A673 (cell line): Measurements from ENCODE around the gene MS4A3.

ENCODE experiments used
- EZH2 ChIP-seq: fragments of 200-600 bp; sonication (generic); IDR thresholded peaks from 2 replicates; pipeline ENCODE4 v1.6.1; 2017; ENCODE audit warnings: borderline replicate concordance, low read depth, mild to moderate bottlenecking, mixed read lengths, antibody characterized with exemption, low read length; ENCODE audit not compliant: poor library complexity, severe bottlenecking
- TF ChIP-seq, protein P1 (sequence below): fragments of 300-800, 200-600 bp; sonication (generic); conservative IDR thresholded peaks from 2 replicates; pipeline ENCODE4 v1.5.1; 2017; ENCODE audit warnings: low read depth, mild to moderate bottlenecking, antibody characterized with exemption, low read length, moderate library complexity, mixed read lengths

DNA sequence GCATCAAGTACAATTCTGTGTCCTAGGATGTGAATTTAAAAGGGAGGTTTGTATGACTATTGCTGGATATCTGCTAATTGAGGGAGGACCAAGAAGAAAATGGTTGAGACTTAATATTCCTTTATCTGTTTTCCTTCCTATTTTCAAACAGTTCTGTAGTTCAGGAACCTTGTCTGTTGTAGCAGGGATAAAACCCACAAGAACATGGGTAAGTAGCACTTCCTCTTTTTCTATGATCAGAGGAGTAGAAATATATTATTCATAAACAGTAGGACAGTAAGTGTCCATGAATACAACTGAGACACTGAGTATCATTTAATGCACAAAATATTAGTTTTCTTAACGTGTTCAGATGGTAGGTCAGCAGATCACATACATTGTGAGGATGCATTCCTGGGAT, 7.6 kb downstream of the MS4A3 start:
- TF ChIP-seq, protein P1, sequence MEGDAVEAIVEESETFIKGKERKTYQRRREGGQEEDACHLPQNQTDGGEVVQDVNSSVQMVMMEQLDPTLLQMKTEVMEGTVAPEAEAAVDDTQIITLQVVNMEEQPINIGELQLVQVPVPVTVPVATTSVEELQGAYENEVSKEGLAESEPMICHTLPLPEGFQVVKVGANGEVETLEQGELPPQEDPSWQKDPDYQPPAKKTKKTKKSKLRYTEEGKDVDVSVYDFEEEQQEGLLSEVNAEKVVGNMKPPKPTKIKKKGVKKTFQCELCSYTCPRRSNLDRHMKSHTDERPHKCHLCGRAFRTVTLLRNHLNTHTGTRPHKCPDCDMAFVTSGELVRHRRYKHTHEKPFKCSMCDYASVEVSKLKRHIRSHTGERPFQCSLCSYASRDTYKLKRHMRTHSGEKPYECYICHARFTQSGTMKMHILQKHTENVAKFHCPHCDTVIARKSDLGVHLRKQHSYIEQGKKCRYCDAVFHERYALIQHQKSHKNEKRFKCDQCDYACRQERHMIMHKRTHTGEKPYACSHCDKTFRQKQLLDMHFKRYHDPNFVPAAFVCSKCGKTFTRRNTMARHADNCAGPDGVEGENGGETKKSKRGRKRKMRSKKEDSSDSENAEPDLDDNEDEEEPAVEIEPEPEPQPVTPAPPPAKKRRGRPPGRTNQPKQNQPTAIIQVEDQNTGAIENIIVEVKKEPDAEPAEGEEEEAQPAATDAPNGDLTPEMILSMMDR: no peak
- TF ChIP-seq EZH2: no peak
